HG03039 (cell line): Measurements from ENCODE around the gene CPSF3.

Experiments
- ATAC-seq: cut with Tn5 transposase; IDR thresholded peaks from one replicate; pipeline ENCODE4 v1.9.1; 2021; ENCODE audit warnings: mild to moderate bottlenecking, moderate library complexity; ENCODE audit not compliant: unreplicated experiment

The CPSF3 gene

GRCh38 chr2:9462886-9463697 lies 39.6 kb downstream of the CPSF3 start:
- no peak for ATAC-seq

- no peak for ATAC-seq
Measured at GRCh38 chr2:9463698-9464034, 40.2 kb downstream of the CPSF3 start.

- no peak for ATAC-seq
Measured at GRCh38 chr2:9465170-9465569, 41.7 kb downstream of the CPSF3 start.

- no peak for ATAC-seq
Measured at GRCh38 chr2:9466147-9466683, 42.8 kb downstream of the CPSF3 start.

- no peak for ATAC-seq
Measured at GRCh38 chr2:9467687-9468086, 44.2 kb downstream of the CPSF3 start.

- no peak for ATAC-seq
Measured at GRCh38 chr2:9471206-9471605, 47.8 kb downstream of the CPSF3 start.

GRCh38 chr2:9472511-9472910 lies 49.1 kb downstream of the CPSF3 start:
- no peak for ATAC-seq

- no peak for ATAC-seq
Measured at GRCh38 chr2:9473308-9473984, 50.0 kb downstream of the CPSF3 start.

- ATAC-seq, result peak; percentile 7
Measured at GRCh38 chr2:9473985-9474360, 50.5 kb downstream of the CPSF3 start.

GRCh38 chr2:9474361-9475057 lies 51.1 kb downstream of the CPSF3 start, which contains the start of gene IAH1:
Gene IAH1 (plus strand): TSS chr2:9474551. CDS start chr2:9474567, 16 bp downstream.
- peak; percentile 63 for ATAC-seq

GRCh38 chr2:9477914-9478313 lies 54.5 kb downstream of the CPSF3 start:
- no peak for ATAC-seq

GRCh38 chr2:9478526-9478925 lies 55.1 kb downstream of the CPSF3 start:
- no peak for ATAC-seq

GRCh38 chr2:9480157-9480556 lies 56.7 kb downstream of the CPSF3 start:
- no peak for ATAC-seq

GRCh38 chr2:9483107-9483506 lies 59.7 kb downstream of the CPSF3 start:
- no peak for ATAC-seq

- no peak for ATAC-seq
Measured at GRCh38 chr2:9484533-9484932, 61.1 kb downstream of the CPSF3 start.

- ATAC-seq, result no peak
Measured at GRCh38 chr2:9488583-9489547, 65.4 kb downstream of the CPSF3 start.

- ATAC-seq, result no peak
Measured at GRCh38 chr2:9490789-9491188, 67.3 kb downstream of the CPSF3 start.

GRCh38 chr2:9492927-9493326 lies 69.5 kb downstream of the CPSF3 start:
- ATAC-seq, result no peak

GRCh38 chr2:9493478-9493877 lies 70.0 kb downstream of the CPSF3 start:
- ATAC-seq, result no peak

GRCh38 chr2:9494081-9494480 lies 70.6 kb downstream of the CPSF3 start:
- no peak for ATAC-seq
